ENCODE measurements around the gene METTL1. TPM values are rescaled to one million over a fixed set of nuclear protein-coding genes. Genes with fewer than 3 reads are reported as not detected.

The METTL1 gene
- polyA plus RNA-seq, 3 donors: 28.6 to 31.8 (median 31.5) TPM

GRCh38 chr12:57745485-57745881 is 26.4 kb downstream of the METTL1 start:
- DNase-seq (ENCODE audit: extremely low read depth in 1 of 11, low read depth in 9 of 11, low spot score in 4 of 11): no peak

DNA sequence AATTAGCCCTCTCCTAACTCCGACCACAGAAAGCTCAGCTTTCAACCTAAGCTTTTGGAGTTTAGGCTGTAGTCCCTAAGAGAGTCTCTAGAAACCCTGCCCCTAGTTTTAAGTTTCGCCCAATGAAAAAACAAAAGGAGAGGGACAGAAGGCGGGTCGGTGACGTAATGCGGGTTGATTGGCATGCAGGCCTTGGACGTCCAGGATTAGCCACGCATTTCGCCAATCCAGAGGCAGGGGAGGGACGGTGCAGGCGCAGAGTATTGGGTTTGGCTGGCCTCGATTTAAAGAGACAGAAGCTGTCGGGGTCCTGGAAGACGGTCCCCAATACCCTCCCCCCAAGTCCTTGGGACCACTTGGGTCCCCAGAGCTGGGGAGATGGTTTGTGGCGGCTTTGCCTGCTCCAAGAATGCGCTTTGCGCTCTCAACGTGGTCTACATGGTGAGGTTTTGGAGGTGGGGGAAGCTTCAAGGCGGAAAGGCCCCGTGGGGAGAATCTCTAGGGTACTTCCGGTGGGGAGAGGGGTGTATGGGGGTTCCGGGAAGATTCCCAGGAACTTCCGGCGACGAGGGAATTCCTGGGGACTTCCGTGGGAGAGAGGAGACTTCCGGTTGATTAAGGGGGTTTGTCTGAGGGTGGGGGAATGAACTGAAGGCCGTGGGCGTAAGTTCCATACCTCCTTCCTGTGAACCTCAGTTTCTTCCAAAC is 27.0 kb downstream of the METTL1 start, which contains the start of gene TSPAN31:
TSPAN31 (plus strand) TSS at position 263 of the 708 bp plus-strand sequence; CDS start at position 379, 116 bp downstream.
- DNase-seq (ENCODE audit: extremely low read depth in 1 of 11, low read depth in 9 of 11, low spot score in 4 of 11): peak; percentile 96 to 99 (median 97)

GRCh38 chr12:57744194-57744776 is 27.6 kb downstream of the METTL1 start:
- peak in 5 of 11 donors; percentile 70 to 80 (median 78) for DNase-seq (ENCODE audit: extremely low read depth in 1 of 11, low read depth in 9 of 11, low spot score in 4 of 11)

GRCh38 chr12:57743769-57744168 is 28.1 kb downstream of the METTL1 start:
- no peak for DNase-seq (ENCODE audit: extremely low read depth in 1 of 11, low read depth in 9 of 11, low spot score in 4 of 11)

DNA sequence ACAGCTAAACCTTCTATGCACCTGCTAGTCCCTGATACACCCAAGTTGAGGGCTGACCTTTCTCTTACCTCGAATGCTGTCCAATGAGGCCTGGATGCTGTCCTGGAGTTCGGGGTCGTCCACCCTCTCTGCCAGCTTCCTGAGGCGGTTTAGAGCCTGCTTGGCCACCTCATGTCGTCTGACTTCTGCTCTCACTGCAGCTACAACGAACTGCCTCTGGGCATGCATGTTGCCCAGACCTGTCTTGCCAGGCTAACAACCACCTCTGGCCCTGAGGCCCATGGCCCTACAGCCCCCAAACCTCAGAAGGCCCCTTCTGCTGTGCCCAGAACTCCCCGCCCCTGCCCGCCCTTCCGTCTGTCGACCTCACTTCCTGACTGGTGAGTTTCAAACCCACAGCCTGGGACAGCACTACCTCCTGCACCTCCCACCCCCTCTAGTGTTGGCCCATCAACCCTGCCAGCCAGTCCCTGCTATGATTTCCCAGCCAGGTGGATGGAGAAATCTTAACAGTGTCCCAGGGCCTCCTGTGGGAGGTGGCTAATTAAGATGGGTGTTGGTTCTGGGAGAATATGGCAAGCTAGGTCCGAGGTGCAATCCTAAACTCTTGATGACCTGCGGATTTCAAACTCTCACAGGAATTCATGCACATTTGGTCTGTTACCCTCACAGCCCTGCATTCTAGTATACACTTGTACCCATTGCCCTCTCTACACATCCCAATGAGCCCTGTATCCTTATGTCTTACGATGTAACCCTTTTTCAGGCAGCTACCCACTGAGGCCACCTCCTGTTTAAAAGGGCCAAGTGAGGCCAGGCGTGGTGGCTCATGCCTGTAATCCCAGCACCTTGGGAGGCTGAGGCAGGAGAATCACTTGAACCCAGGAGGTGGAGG is 29.8 kb downstream of the METTL1 start:
- DNase-seq (ENCODE audit: extremely low read depth in 1 of 11, low read depth in 9 of 11, low spot score in 4 of 11): no peak

DNA sequence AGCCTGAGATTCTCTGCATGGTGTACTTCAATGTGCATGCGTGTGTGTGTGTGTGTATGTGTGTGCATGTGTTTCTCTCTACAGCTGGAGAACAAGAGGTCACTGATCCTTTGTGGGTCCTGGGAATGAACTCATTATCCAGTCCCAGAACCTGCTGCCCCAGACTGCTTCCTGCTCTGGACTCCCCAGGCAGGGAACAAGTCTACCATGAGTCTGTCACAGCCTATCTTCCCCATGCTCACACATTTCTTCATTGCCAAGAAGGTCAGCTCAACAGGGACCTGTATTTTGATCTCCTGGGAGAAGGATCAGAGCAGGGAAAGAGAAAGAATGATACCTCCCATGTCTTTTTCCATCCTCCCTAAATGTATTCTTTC is 30.5 kb downstream of the METTL1 start:
- DNase-seq (ENCODE audit: extremely low read depth in 1 of 11, low read depth in 9 of 11, low spot score in 4 of 11): no peak

DNA sequence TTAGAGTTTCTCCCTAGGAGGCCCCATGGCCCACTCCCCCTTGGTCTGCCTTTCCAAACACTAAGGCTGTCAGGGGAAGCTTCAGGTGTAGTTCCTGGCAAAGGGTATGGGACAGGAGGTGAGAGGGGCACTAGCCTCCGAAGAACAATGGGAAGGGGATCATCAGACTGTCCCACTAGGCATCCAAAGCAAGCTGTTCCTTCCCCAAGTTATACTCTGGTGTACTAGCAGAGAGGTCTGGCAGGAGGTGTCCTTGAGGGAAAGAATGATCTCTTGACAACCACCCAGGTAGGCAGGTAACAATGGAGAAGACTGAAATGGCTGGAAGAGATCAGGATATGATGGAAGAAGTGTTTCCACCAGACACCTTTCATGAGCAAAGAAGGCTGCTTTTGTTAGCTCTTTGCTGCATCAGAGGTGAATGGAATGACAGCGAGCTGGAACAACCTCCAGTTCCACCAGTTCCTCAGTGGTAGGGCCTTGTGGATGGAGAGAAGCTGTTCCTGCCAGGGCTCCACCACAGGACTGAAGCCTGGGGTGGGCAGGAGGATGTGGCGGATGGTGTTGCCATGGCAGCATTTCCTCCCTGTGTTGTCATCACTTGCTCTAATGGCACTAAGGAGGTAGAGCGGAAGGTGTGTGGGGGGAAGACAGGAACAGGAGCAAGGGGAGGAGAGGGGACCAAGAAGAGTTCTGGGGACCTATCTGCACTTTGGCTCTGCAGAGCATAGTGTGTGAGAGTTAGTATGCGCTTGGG is 31.1 kb downstream of the METTL1 start:
- no peak for DNase-seq (ENCODE audit: extremely low read depth in 1 of 11, low read depth in 9 of 11, low spot score in 4 of 11)

DNA sequence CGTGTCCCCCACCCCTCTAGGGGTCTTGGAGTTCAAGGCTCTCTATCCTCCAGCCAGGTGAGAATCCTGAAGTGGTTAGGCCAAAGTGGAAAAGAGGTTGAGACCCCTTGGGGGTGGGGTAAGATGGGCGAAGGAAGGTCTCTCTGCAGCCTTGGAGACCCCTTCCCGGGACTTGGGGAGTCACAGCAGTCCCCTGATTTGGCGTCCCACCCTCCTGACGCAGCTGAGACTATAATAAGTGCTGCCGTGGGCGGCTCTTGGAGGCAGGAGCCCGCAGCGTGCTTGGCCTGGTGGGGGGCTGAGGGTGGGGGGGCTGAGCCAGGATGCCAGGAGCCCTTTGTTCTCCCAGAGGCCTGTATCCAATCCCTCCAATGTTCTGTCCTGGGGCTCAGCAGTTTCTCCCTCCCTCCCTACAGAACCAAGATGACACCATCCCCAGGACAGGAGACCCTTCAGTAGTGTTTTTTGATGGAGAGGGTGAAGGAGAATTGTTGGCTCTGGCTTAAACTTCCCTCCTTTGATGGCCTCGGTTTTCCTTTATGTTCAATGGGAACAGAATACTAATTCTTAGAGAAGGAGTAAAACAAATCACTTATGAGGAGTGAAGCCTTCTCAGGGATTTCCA is 31.9 kb downstream of the METTL1 start:
- DNase-seq (ENCODE audit: extremely low read depth in 1 of 11, low read depth in 9 of 11, low spot score in 4 of 11): no peak

- DNase-seq (ENCODE audit: extremely low read depth in 1 of 11, low read depth in 9 of 11, low spot score in 4 of 11): no peak
Measured at GRCh38 chr12:57739387-57739786, 32.5 kb downstream of the METTL1 start.

DNA sequence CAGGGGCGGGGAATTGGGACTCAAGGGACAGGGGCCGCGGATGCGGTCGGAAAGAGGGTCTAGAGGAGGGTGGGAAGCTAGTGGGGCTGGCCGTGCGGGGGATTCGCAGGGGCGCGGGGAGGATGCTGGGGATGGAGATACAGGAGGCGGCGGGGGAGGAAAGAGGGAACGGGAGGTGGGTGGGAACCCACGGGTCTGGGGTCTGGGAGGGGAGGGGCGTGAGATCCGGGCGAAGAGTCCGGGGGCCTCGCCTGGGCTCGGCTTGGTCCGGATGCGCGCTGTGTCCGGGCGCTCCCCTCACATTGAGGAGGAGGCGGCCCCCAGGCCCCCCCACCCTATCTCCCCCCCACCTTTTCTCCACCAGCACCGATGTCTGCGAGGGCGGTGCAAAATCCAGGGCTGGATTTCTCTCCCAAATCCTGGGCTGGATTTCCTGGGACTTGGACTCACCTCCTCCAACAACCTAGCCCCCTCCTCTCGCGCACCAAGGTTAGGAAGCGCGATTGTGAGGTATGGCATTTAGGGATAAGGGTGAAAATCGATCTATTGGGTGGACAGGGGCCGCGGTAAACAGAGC is 33.2 kb downstream of the METTL1 start, which contains the start of gene AGAP2:
AGAP2 (minus strand) TSS at position 82 of the 577 bp plus-strand sequence. CDS start 496 bp downstream, outside the sequence.
- DNase-seq (ENCODE audit: extremely low read depth in 1 of 11, low read depth in 9 of 11, low spot score in 4 of 11): no peak

DNA sequence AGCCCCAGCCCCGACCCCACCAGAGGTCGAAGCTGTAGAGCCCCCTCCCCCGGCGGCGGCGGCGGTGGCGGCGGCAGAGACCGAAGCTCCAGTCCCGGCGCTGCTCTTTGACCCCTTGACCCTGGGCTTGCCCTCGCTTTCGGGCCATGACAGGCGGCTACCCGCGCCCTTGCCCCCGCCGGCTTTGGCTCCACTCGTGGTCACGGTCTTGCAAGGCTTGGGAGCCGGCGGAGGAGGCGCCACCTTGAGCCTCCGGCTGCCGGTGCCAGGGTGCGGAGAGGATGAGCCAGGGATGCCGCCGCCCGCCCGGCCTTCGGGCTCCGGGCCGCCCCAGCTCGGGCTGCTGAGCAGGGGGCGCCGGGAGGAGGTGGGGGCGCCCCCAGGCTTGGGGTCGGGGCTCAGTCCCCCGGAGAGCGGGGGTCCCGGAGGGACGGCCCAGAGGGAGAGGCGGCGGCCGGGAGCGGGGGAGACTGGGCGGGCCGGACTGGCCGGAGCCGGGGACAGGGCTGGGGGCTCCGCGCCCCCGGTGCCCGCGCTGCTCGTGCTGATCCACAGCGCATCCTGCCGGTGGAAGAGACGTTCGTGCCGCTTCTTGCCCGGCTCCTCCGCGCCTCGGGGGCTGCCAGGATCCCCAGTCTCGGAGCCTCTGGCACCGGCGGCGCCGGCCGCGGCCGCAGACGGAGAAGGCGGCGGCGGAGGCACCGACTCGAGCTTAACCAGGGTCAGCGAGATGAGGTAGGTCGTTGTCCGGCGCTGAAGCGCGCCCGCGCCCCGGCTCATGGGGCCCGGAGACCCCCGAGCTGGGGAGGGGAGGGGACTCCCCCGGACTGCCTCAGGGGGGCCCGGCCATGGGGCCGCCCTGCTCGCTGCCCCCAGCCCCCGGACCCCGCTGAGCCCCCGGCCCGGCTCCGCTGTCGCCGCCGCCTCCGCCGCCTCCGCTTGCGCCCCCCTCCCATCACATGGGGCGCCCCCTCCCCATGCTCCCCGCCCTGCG is 34.1 kb downstream of the METTL1 start:
- no peak for DNase-seq (ENCODE audit: extremely low read depth in 1 of 11, low read depth in 9 of 11, low spot score in 4 of 11)

DNA sequence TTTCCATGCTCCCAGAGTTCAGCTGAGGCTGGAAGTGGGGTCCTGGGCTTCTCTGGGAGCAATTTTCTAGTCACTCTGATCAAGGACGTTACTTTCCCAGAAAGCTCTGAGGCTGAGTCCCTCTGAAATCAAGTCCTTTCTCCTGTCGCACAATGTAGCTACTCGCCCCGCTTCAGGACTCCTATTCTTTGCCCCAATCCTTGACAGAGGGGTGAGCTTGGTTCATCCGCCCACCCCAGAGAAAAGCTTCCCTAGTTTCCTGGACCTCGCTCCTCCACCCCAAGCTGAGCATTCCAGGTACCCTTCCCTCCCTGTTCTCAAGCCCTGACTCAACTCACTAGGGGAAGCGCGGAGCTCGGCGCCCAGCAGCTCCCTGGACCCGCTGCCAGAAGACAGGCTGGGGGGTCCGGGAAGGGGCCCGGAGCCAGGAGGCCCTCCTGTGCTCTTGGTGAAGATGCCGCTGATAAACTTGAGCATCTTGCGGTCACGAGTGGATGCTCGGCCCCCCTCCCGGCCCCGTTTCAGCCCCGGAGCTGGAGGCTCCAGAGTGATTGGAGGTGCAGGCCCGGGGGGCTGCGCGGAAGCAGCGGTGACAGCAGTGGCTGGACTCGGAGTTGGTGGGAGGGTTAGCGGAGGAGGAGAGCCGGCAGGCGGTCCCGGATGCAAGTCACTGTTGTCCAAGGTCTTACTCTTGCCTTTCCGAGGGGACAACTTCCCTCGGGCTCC is 35.0 kb downstream of the METTL1 start:
- no peak for DNase-seq (ENCODE audit: extremely low read depth in 1 of 11, low read depth in 9 of 11, low spot score in 4 of 11)

DNA sequence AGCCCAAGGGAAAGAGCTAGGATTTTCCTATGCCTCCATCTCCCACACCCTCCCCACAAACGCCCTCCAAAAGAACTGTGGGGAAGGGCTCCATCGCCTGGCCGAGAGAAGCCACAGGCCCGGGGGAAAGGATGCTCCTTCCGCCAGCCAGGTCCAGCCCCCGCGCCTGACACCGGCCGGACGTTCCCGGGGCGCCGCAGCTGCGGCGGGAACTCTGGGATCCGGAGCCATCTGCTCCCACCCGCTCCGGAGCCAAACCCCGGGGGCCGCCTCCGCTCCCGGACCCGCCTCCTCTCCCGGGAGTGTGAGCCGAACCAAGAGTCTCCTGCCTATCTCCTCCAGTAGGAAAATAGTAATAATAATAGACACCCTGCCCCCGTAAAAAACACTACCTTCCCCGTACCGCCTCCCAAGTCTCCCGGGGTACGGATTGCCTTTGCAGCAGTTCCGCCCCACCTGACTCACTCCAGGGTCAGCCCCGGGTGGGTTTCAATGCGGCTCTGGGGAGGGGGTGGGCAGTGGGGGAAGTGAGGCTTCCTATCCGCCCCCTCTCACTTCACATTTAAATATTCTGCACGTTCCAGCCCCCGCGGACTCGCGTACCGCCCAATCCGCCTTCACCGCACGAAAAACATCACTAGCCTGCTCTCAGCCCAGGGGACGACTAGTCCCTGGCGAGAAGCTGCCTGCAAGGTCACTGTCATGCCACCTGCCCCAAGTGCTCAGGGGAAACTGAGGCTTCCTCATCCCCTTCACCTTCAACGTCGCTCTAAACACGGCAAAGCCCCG is 35.8 kb downstream of the METTL1 start:
- no peak for DNase-seq (ENCODE audit: extremely low read depth in 1 of 11, low read depth in 9 of 11, low spot score in 4 of 11)

DNA sequence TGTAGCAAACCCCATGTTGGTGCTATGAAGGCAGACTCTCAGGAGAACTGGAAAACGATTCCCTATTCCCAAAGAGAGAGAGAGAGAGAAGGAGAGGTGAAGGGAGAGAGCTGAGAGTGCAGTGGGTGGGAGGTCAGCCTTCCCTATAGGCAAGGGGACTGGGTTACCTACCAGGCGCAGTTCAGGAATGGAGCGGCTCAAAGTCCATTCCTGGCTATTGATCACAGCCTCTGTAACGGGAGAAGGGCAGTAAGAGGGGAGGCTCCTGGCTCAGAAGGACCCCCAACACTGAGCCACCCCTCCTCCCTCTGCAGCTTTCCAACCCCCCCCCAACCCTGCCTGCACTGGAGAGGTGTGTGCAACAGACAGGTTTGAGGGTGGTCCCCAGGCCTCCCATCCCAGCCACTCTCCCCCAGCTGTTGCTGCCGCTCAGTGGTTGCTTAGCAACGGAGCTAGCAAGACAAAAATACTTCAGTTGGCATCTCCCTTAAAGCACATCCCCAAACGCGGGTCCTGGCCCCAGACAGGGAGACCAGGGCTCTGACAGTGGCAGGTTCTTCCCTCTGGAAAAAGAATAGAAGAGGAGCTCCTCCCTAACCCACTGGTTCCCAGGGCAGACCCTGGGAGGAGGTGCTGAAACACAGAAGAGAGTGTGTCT is 36.6 kb downstream of the METTL1 start:
- no peak for DNase-seq (ENCODE audit: extremely low read depth in 1 of 11, low read depth in 9 of 11, low spot score in 4 of 11)

GRCh38 chr12:57734591-57734990 is 37.3 kb downstream of the METTL1 start:
- DNase-seq (ENCODE audit: extremely low read depth in 1 of 11, low read depth in 9 of 11, low spot score in 4 of 11): no peak
